Measurements from ENCODE around the gene DHDH.
A peak's percentile ranks its signal among the peaks of the same experiment; 100 is the strongest.

The DHDH gene

DNA sequence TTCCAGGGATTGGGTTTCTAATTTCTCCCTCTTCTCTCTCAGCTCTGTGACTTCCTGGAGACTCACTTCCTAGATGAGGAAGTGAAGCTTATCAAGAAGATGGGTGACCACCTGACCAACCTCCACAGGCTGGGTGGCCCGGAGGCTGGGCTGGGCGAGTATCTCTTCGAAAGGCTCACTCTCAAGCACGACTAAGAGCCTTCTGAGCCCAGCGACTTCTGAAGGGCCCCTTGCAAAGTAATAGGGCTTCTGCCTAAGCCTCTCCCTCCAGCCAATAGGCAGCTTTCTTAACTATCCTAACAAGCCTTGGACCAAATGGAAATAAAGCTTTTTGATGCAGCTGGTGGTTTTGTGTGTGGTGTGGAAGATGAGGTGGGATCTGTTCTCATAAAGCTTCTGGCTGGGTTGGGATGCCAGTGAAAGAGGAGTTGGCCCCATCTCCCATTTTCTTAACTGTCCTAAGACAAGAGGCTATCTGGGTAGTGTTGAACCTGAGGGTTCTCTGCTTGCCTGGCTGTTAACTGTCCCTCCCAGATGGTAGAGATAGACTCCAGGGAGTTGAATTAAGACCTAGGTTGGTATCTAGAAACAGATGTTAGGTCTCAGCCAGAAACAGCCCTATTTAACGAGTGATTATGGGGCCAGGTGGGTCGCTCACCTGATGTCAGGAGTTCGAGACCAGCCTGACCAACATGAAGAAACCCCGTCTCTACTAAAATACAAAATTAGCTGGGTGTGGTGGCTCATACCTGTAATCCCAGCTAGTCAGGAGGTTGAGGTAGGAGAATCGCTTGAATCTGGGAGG is 33.2 kb downstream of the DHDH start:
- no peak for DNase-seq (ENCODE audit: low read depth in 2 of 2)

DNA sequence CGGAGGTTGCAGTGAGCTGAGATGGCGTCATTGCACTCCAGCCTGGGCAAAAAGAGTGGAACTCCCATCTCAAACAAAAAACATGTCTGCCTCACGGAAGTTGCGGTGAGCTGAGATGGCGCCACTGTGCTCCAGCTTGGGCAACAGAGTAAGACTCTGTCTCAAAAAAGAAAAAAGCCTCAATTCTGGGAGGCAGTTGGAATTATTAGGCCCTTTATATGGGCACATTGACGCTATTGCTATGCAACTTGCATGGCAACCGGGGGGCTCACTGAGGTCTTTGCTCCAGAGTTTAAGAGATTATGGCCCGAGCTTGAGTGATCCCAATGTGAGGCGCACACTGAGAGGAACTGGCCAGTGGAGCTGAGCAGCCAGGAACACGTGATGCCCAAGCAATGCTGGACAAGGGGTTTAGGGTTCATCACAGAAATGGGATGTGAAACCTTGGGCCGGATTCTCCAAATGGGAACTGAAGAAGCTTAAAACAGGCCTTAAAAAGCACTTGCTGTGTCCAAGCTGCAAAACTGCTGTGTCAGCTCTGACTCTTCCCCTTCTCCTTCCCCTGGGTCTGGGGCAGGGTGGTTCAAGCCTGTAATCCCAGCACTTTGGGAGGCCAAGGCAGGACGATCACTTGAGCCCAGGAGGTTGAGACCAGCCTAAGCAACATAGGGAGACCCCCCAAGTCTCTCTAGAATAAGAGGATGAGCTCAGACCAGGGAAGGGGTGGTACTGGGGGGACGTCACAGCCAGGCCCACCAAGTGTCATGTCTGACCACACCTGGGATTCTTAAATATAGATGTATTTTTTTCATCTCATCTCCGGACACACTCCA is 34.1 kb downstream of the DHDH start:
- DNase-seq (ENCODE audit: low read depth in 2 of 2), result no peak

DNA sequence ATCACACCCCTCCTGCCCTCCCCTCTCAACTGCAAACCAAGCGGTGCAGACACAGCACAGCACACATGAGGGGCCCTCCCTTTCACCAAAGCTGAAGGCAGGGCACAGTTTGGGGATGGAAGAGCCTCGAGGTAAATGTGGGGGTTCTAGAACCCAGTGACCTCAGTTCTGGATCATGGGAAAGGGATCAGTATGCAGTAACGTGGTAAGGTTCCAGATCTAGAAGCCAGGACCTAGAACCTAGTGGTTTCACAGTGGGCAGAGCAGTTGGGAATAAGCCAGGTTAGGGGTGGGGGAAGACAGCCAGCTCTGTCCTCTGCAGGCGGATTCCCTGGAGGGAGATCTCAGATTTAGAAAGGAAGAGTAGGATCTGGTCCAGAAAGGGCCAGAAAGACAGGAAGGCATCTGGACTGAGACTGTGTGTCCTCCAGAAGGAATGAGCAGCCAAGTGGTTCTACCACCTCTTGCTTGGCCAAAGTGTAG is 34.7 kb downstream of the DHDH start:
- DNase-seq (ENCODE audit: low read depth in 2 of 2), result no peak

DNA sequence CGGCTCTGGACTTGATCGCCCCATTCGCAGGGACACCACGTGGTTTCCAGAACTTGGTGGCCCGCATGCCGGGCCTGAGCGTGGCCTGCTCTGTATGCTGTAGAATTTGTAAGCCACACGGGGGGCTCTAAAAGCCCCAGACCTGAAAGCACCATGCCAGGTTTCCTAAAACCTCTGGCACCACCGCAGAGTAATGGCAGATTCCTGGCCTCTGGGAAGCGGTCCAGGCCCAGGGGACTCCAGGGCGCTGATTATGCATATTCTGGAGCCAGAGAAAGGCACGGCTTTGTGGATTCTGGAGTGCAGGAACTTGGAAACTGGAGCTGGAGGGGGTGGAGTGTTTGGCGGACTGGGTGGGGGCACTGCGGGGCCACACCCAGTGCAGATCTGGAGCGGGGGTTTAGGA is 35.3 kb downstream of the DHDH start:
- no peak for DNase-seq (ENCODE audit: low read depth in 2 of 2)

DNA sequence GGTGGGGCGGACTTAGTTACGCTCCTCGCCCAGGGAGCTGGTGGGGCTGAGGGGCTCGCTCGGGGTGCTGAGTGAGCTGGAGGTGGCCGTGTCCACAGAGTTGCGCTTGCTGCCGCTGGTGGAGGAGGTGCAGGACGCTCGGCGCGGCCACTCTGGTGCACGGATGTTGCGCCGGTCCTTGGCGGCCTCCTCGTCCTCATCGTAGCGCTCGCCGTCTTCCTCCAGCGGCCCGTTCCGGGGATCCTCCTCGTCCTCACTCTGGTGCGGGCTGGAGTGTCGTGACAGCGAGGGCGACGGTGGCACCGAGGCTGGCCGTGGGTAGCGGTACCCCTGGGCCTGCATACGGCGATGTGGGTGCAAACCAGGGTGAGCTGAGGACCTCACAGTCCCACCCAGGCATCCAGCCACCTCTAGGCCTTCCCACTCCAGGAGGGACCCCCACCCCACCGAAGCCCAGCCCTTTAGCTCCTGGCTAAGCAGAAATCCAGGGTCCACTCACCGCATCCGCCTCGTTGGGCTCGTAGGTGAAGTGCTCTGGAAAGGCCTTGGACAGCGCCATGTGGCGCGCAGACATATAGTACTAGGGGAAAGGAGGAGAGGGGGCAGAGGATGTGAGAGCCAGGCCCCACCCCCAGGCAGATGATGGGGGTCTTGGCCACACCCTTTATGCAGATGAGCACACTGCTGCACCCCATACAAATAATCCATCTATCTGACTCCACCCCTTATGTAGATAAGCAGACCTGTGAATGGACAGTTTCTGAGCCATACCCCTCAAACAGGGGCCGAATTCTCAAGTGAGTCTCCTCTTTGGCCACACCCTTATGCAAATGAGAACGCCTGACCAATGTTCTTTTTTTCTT is 36.0 kb downstream of the DHDH start:
- no peak for DNase-seq (ENCODE audit: low read depth in 2 of 2)

DNA sequence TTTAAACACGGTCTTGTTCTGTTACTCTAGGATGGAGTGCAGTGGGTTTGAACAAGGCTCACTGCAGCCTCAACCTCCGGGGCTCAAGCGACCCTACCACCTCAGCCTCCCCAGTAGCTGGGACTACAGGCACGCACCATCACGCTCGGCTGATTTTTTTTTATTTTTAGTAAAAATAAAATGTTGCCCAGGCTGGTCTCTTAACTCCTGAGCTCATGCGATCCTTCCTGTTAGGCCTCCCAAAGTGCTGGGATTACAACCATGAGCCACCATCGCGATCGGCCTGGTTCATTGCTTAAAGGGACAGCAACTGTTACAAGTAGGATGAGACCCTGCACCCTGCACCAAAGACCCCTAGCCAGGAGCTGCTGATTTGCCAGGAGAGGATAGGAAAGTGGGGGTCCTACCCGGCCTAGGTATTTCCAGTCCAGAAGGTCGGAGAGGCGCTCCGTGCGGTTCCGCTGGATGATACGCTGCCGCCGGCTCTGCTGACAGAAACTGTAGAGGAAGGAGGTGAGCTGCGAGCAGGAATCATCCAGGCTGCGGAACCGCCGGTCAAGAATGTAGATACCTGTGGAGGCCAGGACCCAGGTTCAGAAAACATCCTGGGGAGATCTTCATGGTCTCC is 36.8 kb downstream of the DHDH start:
- no peak for DNase-seq (ENCODE audit: low read depth in 2 of 2)

DNA sequence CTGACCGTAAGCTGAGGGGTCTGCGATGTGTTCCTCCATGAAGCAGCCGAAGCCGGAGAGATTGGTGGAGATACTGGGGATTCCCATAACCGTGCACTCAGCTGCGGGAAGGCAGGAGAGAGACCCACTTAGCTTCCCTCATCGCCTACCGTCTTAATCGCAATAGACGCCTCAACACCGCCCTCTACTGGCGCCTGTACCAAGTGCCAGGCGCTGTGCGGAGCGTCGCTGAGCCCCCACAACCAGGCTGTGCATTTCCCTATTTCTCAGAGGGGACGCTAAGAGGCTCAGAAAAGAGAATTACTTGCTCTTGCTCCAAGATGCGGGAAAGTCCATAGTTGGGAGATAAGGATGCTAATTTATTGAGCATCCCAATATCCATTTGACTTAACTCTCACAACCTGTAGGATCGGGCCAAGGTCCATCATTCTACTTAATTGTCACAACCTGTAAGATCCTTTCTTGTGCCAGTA is 37.5 kb downstream of the DHDH start:
- peak; percentile 77 to 82 for DNase-seq (ENCODE audit: low read depth in 2 of 2)

DNA sequence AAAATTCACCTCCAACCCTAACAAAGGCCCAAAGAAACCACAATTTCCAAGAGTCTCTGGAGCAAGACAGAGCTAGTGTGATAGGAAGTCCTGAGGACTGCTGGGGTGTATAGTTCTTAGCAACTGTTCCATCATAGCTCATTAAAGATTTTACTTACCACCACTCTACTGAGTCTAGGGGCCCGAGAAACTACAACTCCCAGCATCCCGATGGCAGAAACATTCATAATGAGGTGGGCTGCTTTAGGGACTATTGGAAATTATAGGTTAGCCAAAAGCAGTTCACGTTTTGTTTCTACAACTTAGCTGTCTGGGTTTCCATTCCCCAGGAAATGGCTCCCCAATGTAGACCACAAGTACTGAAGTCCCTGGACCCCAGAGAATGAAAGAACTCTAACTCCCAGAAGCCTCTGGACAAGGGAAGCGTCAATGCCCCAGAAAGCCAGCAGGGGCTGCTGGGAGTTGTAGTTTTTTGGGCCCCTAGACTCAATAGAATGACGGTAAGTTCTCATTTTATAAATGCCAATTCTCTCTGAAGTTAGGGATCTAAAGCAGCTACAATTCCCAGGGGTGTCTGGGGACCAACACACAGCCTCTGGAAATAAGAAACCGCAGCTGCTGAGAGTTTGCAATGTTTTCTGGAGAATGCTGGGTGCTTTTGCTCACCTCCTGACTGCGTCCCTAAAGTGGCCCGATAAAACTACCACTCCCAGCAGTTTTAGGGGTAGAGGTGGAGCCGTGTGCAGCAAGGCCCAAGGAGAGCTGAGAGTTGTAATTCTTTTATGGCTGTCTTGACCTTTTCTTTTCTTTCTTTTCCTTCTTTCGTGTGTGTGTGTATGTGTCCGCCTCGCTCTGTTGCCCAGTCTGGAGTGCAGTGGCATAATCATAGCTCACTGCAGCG is 42.7 kb downstream of the DHDH start:
- no peak for DNase-seq (ENCODE audit: low read depth in 2 of 2)

DNA sequence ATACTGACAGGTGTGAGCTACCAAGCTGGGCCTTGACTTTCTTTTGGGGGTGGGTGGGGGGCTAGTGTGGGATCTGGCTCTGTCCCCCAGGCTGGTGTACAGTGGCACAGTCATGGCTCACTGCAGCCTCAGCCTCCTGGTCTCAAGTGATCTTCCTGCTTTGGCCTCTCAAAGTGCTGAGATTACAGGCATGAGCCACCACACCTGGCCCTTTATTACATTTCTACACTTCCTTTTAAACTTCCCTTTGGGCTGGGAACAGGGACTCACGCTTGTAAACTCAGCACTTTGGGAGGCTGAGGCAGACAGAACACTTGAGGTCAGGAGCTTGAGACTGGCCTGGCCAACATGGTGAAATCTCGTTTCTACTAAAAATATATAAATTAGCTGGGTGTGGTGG is 43.6 kb downstream of the DHDH start:
- no peak for DNase-seq (ENCODE audit: low read depth in 2 of 2)

DNA sequence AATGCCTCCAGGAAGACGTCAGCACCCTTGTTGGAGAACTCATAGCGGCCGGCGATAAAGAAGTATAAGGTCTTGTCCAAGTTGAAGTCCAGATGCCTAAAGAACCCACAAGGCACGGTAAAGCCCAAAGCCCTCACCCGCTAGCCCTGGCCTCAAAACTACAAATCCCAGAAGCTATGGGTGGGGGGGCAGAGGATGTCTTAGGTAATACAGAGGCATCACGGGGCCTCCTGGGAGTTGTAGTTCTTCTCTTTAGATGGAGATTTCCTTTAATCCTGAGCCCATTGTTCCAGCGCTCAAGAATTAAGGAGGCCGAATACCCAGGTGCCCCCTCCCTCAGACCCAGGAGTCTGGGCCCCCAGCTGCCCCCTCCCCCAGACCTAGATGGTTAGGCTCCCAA is 48.8 kb downstream of the DHDH start:
- no peak for DNase-seq (ENCODE audit: low read depth in 2 of 2)

DNA sequence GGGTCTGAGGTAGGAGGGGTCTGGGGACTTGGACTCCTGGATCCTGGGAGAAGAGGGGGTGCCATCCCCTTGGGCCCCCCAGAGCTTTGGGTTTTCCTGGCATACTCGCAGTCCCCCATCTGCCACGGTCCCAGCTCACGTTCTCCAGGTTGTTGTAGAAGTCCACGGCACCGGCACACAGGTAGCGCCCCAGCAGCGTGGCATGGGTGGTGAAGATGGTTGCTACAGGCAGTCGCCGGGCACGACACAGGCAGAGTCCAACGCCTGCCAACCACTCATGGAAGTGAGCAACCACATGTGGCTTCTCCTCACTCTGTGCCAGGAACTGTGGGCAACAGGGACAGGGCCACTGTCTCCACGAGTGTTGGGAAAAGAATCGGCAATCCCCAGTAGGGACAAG is 52.2 kb downstream of the DHDH start:
- no peak for DNase-seq (ENCODE audit: low read depth in 2 of 2)

DNA sequence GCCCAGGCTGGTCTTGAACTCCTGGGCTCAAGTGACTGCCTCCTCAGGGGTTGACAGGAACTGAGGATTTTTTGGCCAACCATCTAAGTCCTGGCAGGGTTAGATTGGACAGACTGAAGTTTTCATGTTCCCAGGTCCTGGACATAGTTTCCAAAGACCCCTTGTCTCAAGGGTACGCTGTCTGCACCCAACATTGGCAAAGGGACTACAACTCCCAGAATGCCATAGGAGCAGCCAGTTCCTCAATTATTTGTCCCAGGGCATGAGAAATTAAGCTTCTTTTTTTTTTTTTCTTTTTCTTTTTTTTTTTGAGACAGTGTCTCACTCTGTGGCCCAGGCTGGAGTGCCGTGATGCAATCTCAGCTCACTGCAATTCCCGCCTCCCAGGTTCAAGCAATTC is 52.7 kb downstream of the DHDH start:
- DNase-seq (ENCODE audit: low read depth in 2 of 2), result no peak

DNA sequence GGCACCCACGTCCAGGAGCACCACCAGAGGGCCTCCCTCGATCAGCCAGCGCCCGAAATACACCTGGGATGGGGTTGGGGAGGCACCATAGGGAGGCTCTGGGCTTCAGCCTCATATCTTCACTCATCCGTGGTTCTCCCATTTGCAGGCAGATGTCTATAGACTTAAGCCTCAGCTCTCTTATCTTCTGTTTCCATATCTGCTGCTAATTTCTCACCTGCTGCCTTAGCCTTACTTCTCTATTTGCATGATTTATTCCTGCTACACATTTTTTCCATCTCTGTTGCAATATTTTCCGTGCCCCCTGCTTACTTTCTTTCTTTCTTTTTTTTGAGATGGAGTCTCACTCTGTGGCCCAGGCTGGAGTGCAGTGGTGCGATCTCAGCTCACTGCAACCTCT is 53.8 kb downstream of the DHDH start:
- no peak for DNase-seq (ENCODE audit: low read depth in 2 of 2)

DNA sequence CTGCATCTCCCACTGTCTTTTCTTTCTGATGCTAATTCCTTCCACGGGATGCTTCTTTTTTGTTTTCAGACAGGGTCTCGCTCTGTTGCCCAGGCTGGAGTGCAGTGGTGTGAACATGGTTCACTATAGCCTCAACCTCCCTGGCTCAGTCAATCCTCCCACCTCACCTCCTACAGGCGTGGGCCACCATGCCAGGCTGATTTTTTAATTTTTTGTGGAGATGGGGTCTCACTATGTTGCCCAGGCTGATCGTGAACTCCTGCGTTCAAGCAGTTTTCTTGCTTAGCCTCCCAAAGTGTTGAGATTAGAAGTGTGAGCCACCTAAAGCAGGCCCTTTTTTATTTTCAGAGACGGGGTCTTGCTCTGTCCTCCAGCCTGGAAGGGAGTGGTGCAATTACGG is 54.8 kb downstream of the DHDH start:
- no peak for DNase-seq (ENCODE audit: low read depth in 2 of 2)

DNA sequence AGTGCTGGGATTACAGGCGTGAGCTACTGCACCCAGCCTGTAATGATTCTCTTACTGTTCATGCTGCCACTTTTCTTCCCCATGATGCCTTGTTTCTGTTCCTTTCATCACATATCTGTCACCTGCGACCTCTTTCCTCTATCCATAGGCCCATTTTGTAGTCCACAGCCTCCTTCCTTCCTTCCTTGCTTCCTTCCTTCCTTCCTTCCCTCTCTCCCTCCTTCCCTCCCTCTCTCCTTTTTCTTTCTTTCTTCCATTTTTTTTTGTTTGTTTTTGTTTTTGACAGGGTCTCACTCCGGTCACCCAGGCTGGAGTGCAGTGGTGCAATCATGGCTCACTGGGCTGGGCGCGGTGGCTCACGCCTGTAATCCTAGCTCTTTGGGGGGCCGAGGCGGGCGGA is 55.4 kb downstream of the DHDH start:
- no peak for DNase-seq (ENCODE audit: low read depth in 2 of 2)

DNA sequence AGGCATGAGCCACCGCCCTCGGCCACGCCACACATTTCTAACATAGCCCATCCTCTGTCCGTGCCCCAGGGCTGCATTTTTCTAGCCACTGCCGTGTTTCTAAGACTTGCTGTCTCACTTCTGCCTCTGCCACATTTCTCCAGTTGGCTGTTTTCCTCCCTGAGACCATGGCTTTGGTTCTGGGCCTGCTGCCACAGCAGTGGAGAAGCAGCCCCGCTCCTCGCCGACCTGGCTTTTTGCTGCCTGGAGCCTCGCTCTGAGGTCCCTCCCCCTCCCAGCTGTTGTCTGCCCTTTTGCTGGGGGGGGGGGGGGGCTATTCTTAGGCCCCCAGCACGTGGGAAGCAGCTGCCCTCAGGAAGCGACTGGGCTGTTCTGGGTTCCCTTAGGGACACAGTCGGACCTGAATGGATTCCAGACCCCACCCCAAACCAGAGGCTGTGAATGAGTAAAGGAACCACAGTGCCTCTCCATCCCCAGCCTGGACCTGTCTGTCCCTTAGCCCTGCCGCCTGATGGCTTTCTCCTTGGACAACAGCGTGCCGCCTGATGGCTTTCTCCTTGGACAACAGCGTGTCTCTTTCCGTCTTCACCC is 56.3 kb downstream of the DHDH start:
- no peak for DNase-seq (ENCODE audit: low read depth in 2 of 2)

DNA sequence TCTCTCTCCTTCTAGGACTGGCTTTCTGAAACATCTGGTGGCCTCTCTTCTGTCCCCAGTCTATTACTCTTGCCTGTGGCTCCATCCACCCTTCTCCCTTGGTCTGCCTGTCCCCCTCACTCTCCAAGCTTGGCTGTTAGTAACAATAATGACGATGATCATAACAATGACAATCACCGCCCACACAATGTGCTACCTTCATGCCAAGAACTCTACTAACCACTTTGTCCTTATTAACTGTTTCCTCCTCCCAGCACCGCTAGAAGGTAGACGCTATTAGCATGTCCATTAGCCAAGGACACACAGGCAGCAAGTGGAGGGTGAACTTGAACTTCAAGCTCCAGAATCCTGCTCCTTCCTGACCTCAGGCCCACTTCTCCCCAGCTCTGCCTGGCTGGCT is 56.9 kb downstream of the DHDH start:
- DNase-seq (ENCODE audit: low read depth in 2 of 2), result no peak

DNA sequence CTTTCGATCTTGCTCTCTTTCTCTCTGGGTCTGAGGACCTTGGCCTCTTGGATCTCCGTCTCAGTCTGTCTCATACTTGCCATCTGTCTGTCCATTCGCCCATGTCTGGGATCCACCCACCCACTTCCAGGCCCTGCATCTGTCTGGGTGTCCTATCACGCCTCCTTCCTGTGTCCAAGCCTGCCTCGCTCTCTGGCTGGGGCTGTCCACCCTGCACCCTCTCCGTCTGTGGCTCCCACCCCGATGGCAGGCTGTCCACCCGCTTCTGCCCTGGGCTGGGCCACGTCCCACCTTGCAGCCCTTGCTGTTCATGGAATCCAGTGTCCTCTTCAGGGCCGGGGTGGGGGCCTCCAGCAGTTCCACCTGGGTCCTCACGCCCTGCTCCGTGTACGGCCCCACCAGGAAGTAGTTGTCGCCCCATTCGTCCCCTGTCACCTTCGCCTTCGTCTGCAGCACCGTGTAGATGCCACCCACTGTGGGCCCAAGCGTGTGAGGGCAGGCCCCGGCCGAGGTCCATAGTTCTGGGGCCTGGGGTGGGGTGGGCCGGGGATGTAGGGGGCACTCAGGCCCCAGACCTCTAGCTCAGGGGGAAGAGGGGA is 57.6 kb downstream of the DHDH start:
- DNase-seq (ENCODE audit: low read depth in 2 of 2), result no peak

DNA sequence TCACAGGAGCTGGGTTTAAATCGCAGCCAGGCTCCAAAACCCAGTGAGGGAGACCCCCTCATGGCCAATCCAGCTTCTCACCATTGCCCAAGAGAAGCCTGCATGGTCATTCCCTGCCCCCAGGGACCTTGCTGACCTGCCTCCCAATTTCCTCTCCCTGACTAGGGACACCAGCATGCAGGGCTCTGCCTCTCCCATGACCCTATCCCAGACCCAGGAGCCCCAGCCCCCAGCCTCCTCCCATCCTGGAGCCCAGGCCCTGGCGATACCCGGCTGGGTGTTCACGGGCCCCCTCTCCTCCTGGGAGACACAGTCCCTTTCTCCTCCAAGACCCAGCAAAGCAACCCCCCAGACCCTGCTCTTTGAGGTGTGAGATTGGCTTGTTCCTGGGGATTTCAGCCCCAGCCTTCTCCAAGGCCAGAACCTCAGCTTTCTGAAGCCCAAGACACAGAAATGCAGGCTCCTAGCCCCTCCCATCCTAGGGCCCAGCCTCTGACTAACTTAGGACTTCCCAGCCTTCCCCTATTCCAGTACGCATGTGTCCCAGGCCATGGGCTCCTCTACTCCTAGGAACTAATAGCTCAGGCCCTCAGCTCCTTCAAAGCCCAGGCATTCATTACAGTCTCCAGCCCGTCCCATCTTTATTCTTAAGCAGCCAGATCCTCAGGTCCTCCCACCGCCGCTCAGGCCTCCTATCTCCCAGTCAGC is 58.5 kb downstream of the DHDH start:
- DNase-seq (ENCODE audit: low read depth in 2 of 2), result no peak
